GM23338 (cell line): ENCODE measurements around the gene GSDME. TPM values are rescaled to one million over a fixed set of nuclear protein-coding genes. Genes with fewer than 3 reads are reported as not detected.

Experiments used
- ATAC-seq: fragments of 200-7000 bp; cut with Tn5 transposase; 3 replicates; pipeline ENCODE4 v1.9.1; 2020
- DNase-seq: peaks from one replicate; pipeline ENCODE4 v3.0.0-alpha.2; 2015; ENCODE audit warnings: low spot score
- H2AFZ ChIP-seq: fragments of 200-600 bp; sonication (generic); 2 replicates; pipeline ENCODE4 v1.8.0; 2016; ENCODE audit warnings: antibody characterized with exemption, mild to moderate bottlenecking, moderate library complexity
- H3F3A ChIP-seq: fragments of 200-600 bp; sonication (generic); replicated peaks from 2 replicates; pipeline ENCODE4 v1.8.0; 2017; ENCODE audit warnings: antibody characterized with exemption, mixed run types, low read depth
- H3K27ac ChIP-seq: fragments of 200-600 bp; sonication (generic); 2 replicates; pipeline ENCODE4 v1.6.1; 2016; ENCODE audit warnings: low read depth
- H3K27me3 ChIP-seq: fragments of 200-600 bp; sonication (generic); 2 replicates; pipeline ENCODE4 v1.8.0; 2016; ENCODE audit warnings: mild to moderate bottlenecking, mixed run types, moderate library complexity; ENCODE audit not compliant: insufficient read depth
- H3K36me3 ChIP-seq: fragments of 200-600 bp; sonication (generic); 2 replicates; pipeline ENCODE4 v1.8.0; 2016; ENCODE audit warnings: mild to moderate bottlenecking; ENCODE audit not compliant: insufficient read depth
- H3K4me1 ChIP-seq: fragments of 200-600 bp; sonication (generic); 2 replicates; pipeline ENCODE4 v1.8.0; 2016; ENCODE audit warnings: mild to moderate bottlenecking, moderate library complexity; ENCODE audit not compliant: insufficient read depth
- H3K4me2 ChIP-seq: fragments of 200-600 bp; sonication (generic); 2 replicates; pipeline ENCODE4 v1.7.1; 2017; ENCODE audit warnings: mixed run types
- H3K4me3 ChIP-seq: fragments of 200-600 bp; sonication (generic); 2 replicates; pipeline ENCODE4 v1.6.1; 2016; ENCODE audit warnings: mixed run types
- H3K79me2 ChIP-seq: fragments of 200-600 bp; sonication (generic); replicated peaks from 2 replicates; pipeline ENCODE4 v1.8.0; 2017; ENCODE audit warnings: mild to moderate bottlenecking; ENCODE audit not compliant: insufficient read depth
- H3K9me2 ChIP-seq: fragments of 200-600 bp; sonication (generic); 2 replicates; pipeline ENCODE4 v1.8.0; 2017; ENCODE audit not compliant: insufficient read depth
- H4K20me1 ChIP-seq: fragments of 200-600 bp; sonication (generic); replicated peaks from 2 replicates; pipeline ENCODE4 v1.8.0; 2017; ENCODE audit warnings: mild to moderate bottlenecking; ENCODE audit not compliant: insufficient read depth
- H3K27ac Mint-ChIP-seq: 2 replicates; pipeline ENCODE4 v1.8.0; 2020; ENCODE audit warnings: inconsistent platforms, mild to moderate bottlenecking, moderate library complexity, mixed read lengths
- H3K27me3 Mint-ChIP-seq: 3 replicates; pipeline ENCODE4 v1.8.0; 2022; ENCODE audit warnings: low read depth, mild to moderate bottlenecking, moderate library complexity, mixed read lengths, inconsistent platforms; ENCODE audit not compliant: insufficient read depth, poor library complexity
- H3K36me3 Mint-ChIP-seq: 3 replicates; pipeline ENCODE4 v1.8.0; 2021; ENCODE audit warnings: low read depth, mild to moderate bottlenecking, inconsistent platforms, moderate library complexity, mixed read lengths
- H3K4me1 Mint-ChIP-seq: 3 replicates; pipeline ENCODE4 v1.8.0; 2020; ENCODE audit warnings: mild to moderate bottlenecking, inconsistent platforms, mixed read lengths
- H3K4me3 Mint-ChIP-seq: 3 replicates; pipeline ENCODE4 v1.8.0; 2021; ENCODE audit warnings: moderate library complexity, mild to moderate bottlenecking, inconsistent platforms, mixed read lengths
- H3K9me3 Mint-ChIP-seq: 3 replicates; pipeline ENCODE4 v1.8.0; 2020; ENCODE audit warnings: moderate library complexity, mild to moderate bottlenecking, inconsistent platforms, mixed read lengths
- CREB1 ChIP-seq: fragments of 250-450 bp; sonication (Bioruptor Pico); IDR thresholded peaks from 2 replicates; pipeline ENCODE4 v1.5.0; 2020; ENCODE audit warnings: low read depth, mild to moderate bottlenecking, moderate library complexity
- CTCF ChIP-seq, 2 experiments: fragments of 200-600 bp in 1 of 2; sonication (generic) in 1 of 2; conservative IDR thresholded peaks; 2 replicates each; pipeline versions ENCODE4 v1.5.1 to v1.6.1; 2016 to 2017; ENCODE audit warnings: antibody characterized with exemption in 2 of 2, low read depth in 2 of 2, mild to moderate bottlenecking in 2 of 2, moderate library complexity in 1 of 2
- NANOG ChIP-seq: IDR thresholded peaks from 2 replicates; pipeline ENCODE4 v1.6.1; 2016; ENCODE audit warnings: antibody characterized with exemption, borderline replicate concordance
- ZNF462 ChIP-seq: fragments of 250-450 bp; sonication (Bioruptor Pico); IDR thresholded peaks from 2 replicates; pipeline ENCODE4 v1.5.0; 2020; ENCODE audit warnings: mild to moderate bottlenecking, moderate library complexity
- polyA plus RNA-seq: library from polyadenylated mRNA; unstranded; fragments of >200 nt; fragmentation: Nextera tagmentation; extraction: Ambion mirVana; gene quantifications from 2 replicates; pipeline ENCODE4 v1.2.1, GENCODE V29; 2016
- total RNA-seq: library from RNA; depleted of rRNA; stranded (reverse); fragments of >200 nt; shearing (Covaris generic); gene quantifications from 2 replicates; pipeline ENCODE4 v1.2.3, GENCODE V29; 2014

GSDME gene
- total and polyA plus RNA-seq, 2 experiments from 2014 or later, result 8.3 to 8.5 TPM

GRCh38 chr7:24706211-24707170 lies 50.8 kb downstream of the GSDME start:
- H3K27me3 ChIP-seq, result no peaks in the 10 kb centered on the region
- Mint-ChIP-seq H3K27ac (no peak overlapping the region), H3K4me1 (peaks cover 40% of the 10 kb centered on the region), H3K4me3 (no peak overlapping the region; the same call in 2 of the 3 replicates), H3K9me3 (0 out of 3 replicates have a peak, but pooled peaks cover 3% of the 10 kb centered on the region), H3K36me3 (peaks cover 15% of the 10 kb centered on the region), H3K27me3 (peaks cover 17% of the 10 kb centered on the region)
- ATAC-seq (peak; percentile 9; the same call in 2 of the 3 replicates), DNase-seq (no peak)
- H3K79me2 ChIP-seq, result no peaks in the 10 kb centered on the region
- H3K27ac ChIP-seq, result no peak overlapping the region
- 0 out of 2 replicates have a peak, but pooled peaks cover 3% of the 10 kb centered on the region for H3F3A ChIP-seq
- H2AFZ ChIP-seq, result no peak overlapping the region
- H3K4me3 ChIP-seq, result no peak overlapping the region
- TF ChIP-seq ZNF462 (CRISPR knock-in tag) (no peak), CTCF (conservative IDR thresholded peaks at IDR 0.05; ENCODE audit: low read depth in 2 of 2) (no peak), CREB1 (CRISPR knock-in tag) (no peak), NANOG (no peak)
- no peak overlapping the region for H3K4me2 ChIP-seq
- no peaks in the 10 kb centered on the region for H3K36me3 ChIP-seq
- H3K4me1 ChIP-seq, result no peaks in the 10 kb centered on the region; the same call in 1 of the 2 replicates
- H4K20me1 ChIP-seq, result peaks cover 9% of the 10 kb centered on the region; the same call in 1 of the 2 replicates
- H3K9me2 ChIP-seq, result no peaks in the 10 kb centered on the region
